Measurements from ENCODE around the gene KLRK1. TPM values are rescaled to one million over a fixed set of nuclear protein-coding genes. Genes with fewer than 3 reads are reported as not detected.

The KLRK1 gene
- total RNA-seq, 1 experiment from 2014 or later, result 2.3 TPM

- BruUV-seq (replicated peaks), result no TSS peak
- Histone ChIP-seq H3K27me3 (ENCODE audit: insufficient read depth, low read length) (no peaks in the 10 kb centered on the region), H3K79me2 (ENCODE audit: insufficient read depth, low read length) (no peaks in the 10 kb centered on the region), H3K4me1 (ENCODE audit: control insufficient read depth in 1 of 2, insufficient read depth in 2 of 2, low read length in 2 of 2) (peaks cover 31 to 50% of the 10 kb centered on the region in 2 experiments; a peak in 3 of 4 replicates), H3K4me3 (replicated peaks in 1 of 2; ENCODE audit: low read depth in 1 of 2, low read length in 2 of 2) (no peak overlapping the region), H3K9me2 (ENCODE audit: insufficient read depth) (no peaks in the 10 kb centered on the region), H3K36me3 (ENCODE audit: control insufficient read depth in 1 of 2, insufficient read depth in 2 of 2, low read length in 2 of 2) (no peaks in the 10 kb centered on the region), H3K27ac (ENCODE audit: low read depth, low read length) (peak overlapping the region; percentile 89), H3K9ac (ENCODE audit: low read length) (peak overlapping the region; percentile 29), H4K20me1 (ENCODE audit: insufficient read depth) (no peaks in the 10 kb centered on the region), H3K4me2 (ENCODE audit: low read length) (peak overlapping the region; percentile 90), H3K9me3 (ENCODE audit: control insufficient read depth in 1 of 2, insufficient read depth in 1 of 2, low read depth in 1 of 2, low read length in 2 of 2) (no peaks in the 10 kb centered on the region), H2AFZ (ENCODE audit: low read depth, low read length, poor library complexity, severe bottlenecking) (peak overlapping the region; percentile 83)
- ATAC-seq (no peak), DNase-seq (ENCODE audit: low read depth, low spot score) (no peak)
- no peak for TF ChIP-seq EZH2phosphoT487 (IDR thresholded peaks at IDR 0.05; ENCODE audit: borderline replicate concordance)
- TF ChIP-seq, protein P1, sequence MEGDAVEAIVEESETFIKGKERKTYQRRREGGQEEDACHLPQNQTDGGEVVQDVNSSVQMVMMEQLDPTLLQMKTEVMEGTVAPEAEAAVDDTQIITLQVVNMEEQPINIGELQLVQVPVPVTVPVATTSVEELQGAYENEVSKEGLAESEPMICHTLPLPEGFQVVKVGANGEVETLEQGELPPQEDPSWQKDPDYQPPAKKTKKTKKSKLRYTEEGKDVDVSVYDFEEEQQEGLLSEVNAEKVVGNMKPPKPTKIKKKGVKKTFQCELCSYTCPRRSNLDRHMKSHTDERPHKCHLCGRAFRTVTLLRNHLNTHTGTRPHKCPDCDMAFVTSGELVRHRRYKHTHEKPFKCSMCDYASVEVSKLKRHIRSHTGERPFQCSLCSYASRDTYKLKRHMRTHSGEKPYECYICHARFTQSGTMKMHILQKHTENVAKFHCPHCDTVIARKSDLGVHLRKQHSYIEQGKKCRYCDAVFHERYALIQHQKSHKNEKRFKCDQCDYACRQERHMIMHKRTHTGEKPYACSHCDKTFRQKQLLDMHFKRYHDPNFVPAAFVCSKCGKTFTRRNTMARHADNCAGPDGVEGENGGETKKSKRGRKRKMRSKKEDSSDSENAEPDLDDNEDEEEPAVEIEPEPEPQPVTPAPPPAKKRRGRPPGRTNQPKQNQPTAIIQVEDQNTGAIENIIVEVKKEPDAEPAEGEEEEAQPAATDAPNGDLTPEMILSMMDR (IDR thresholded peaks at IDR 0.05 in 2 of 3, conservative IDR thresholded peaks at IDR 0.05 in 1 of 3; ENCODE audit: borderline replicate concordance in 1 of 3, insufficient read depth in 1 of 3, low read depth in 2 of 3, low read length in 2 of 3), result no peak
- TF ChIP-seq SRF (IDR thresholded peaks at IDR 0.05; ENCODE audit: low read depth), result no peak
- TF ChIP-seq JUND (IDR thresholded peaks at IDR 0.05), result no peak
- no peak for TF ChIP-seq SIN3A (IDR thresholded peaks at IDR 0.05; ENCODE audit: low read depth)
- no peak for TF ChIP-seq TCF7L2 (IDR thresholded peaks at IDR 0.05; ENCODE audit: borderline replicate concordance, extremely low read depth, insufficient read depth, insufficient read length)
- no peak for TF ChIP-seq ZNF274 (IDR thresholded peaks at IDR 0.05; ENCODE audit: low read depth, low read length)
- TF ChIP-seq POLR2AphosphoS5 (IDR thresholded peaks at IDR 0.05; ENCODE audit: low read depth, low read length), result no peak
- no peak for TF ChIP-seq CEBPB (IDR thresholded peaks at IDR 0.05; ENCODE audit: low read depth)
- TF ChIP-seq, protein P2, sequence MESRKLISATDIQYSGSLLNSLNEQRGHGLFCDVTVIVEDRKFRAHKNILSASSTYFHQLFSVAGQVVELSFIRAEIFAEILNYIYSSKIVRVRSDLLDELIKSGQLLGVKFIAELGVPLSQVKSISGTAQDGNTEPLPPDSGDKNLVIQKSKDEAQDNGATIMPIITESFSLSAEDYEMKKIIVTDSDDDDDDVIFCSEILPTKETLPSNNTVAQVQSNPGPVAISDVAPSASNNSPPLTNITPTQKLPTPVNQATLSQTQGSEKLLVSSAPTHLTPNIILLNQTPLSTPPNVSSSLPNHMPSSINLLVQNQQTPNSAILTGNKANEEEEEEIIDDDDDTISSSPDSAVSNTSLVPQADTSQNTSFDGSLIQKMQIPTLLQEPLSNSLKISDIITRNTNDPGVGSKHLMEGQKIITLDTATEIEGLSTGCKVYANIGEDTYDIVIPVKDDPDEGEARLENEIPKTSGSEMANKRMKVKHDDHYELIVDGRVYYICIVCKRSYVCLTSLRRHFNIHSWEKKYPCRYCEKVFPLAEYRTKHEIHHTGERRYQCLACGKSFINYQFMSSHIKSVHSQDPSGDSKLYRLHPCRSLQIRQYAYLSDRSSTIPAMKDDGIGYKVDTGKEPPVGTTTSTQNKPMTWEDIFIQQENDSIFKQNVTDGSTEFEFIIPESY (IDR thresholded peaks at IDR 0.05; ENCODE audit: extremely low read depth, insufficient replicate concordance, low read length), result no peak
- TF ChIP-seq EZH2 (IDR thresholded peaks at IDR 0.05), result no peak
- no peak for TF ChIP-seq REST (IDR thresholded peaks at IDR 0.05; ENCODE audit: low read depth)
- TF ChIP-seq, protein P3, sequence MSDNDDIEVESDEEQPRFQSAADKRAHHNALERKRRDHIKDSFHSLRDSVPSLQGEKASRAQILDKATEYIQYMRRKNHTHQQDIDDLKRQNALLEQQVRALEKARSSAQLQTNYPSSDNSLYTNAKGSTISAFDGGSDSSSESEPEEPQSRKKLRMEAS (IDR thresholded peaks at IDR 0.05), result no peak
- no peak for TF ChIP-seq EGR1 (IDR thresholded peaks at IDR 0.05; ENCODE audit: low read depth)
- no peak for TF ChIP-seq ATF3 (IDR thresholded peaks at IDR 0.05)
- no peak for TF ChIP-seq ELF1 (IDR thresholded peaks at IDR 0.05; ENCODE audit: borderline replicate concordance, low read depth)
- no peak for TF ChIP-seq ZFX (IDR thresholded peaks at IDR 0.05)
- RAD21 ChIA-PET (ENCODE audit: low non-redundant PET in 1 of 2, low total read pairs in 2 of 2, uncharacterized antibody in 2 of 2, unreplicated experiment in 2 of 2), result no interaction called here
- intact Hi-C loops (cut with micrococcal nuclease), result no loop called here
- POLR2A ChIA-PET, result no interaction called here
- CTCF ChIA-PET, result interaction anchor here (1.2 kb wide), 1 partner anchor 389 kb away, joined by 3 read pairs; no protein-coding TSS in a partner anchor
Observed at GRCh38 chr12:10361622-10362021, 28.2 kb downstream of the KLRK1 start.

Data from HCT116 (cell line).